Osteocyte (in vitro differentiated cells): ENCODE results near the gene MZT2B. TPM values are rescaled to one million over a fixed set of nuclear protein-coding genes. Genes with fewer than 3 reads are reported as not detected.
"Not testable (repeated sequence)": the region's sequence is repeated elsewhere in the genome, so short reads cannot be mapped to it uniquely, and the experiment has no call there.

Experiments used
- DNase-seq: peaks from one replicate; pipeline ENCODE4 v3.0.0; 2021; ENCODE audit warnings: mixed read lengths; ENCODE audit not compliant: unreplicated experiment; ENCODE audit errors: extremely low spot score
- H3K27ac Mint-ChIP-seq: one replicate; pipeline ENCODE4 v1.8.0; 2021; ENCODE audit warnings: mild to moderate bottlenecking, mixed read lengths; ENCODE audit not compliant: unreplicated experiment
- H3K27me3 Mint-ChIP-seq: one replicate; pipeline ENCODE4 v1.8.0; 2021; ENCODE audit warnings: mixed read lengths; ENCODE audit not compliant: unreplicated experiment
- H3K36me3 Mint-ChIP-seq: one replicate; pipeline ENCODE4 v1.8.0; 2021; ENCODE audit warnings: mixed read lengths; ENCODE audit not compliant: unreplicated experiment
- H3K4me1 Mint-ChIP-seq: one replicate; pipeline ENCODE4 v1.8.0; 2021; ENCODE audit warnings: mixed read lengths; ENCODE audit not compliant: unreplicated experiment
- H3K4me3 Mint-ChIP-seq: one replicate; pipeline ENCODE4 v1.8.0; 2021; ENCODE audit warnings: mild to moderate bottlenecking, moderate library complexity, mixed read lengths; ENCODE audit not compliant: unreplicated experiment
- H3K9me3 Mint-ChIP-seq: one replicate; pipeline ENCODE4 v1.8.0; 2021; ENCODE audit warnings: mixed read lengths; ENCODE audit not compliant: unreplicated experiment
- total RNA-seq: library from RNA; stranded (reverse); gene quantifications from 2 replicates; pipeline ENCODE4 v1.2.1, GENCODE V29; 2021
- TF ChIP-seq, protein P1 (sequence below): fragments of 200-600 bp; sonication (generic); IDR thresholded peaks from 2 replicates; pipeline ENCODE4 v1.5.0; 2021; ENCODE audit warnings: antibody characterized with exemption, mild to moderate bottlenecking, moderate library complexity

The MZT2B gene
- total RNA-seq, 1 donor from 2014 or later: 281 TPM

DNA sequence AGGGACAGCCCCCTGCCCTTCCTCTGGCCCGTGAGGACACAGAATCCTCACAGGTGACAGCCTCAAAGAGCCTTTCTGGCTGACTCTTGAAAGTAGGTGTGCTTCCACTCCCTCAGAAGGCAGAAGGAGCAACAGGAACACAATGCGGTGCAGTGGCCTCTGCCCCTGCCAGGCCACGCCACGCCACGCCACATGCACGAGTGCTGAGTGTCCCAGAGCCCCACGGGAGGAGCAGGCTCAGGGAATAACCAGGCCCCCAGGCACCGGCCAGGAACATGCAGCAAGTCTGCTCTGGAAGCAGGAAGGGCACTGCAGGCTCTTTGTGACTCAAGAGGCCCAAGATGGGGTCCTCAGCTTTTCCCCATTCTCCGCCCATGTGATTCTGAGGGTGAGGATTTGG is 19.1 kb upstream of the MZT2B start:
- peaks cover 25% of the 10 kb centered on the region for H3K36me3 Mint-ChIP-seq
- H3K4me1 Mint-ChIP-seq: no peaks in the 10 kb centered on the region
- no peaks in the 10 kb centered on the region for H3K9me3 Mint-ChIP-seq
- no peaks in the 10 kb centered on the region for H3K27me3 Mint-ChIP-seq
- no peak overlapping the region for H3K4me3 Mint-ChIP-seq
- TF ChIP-seq, protein P1, sequence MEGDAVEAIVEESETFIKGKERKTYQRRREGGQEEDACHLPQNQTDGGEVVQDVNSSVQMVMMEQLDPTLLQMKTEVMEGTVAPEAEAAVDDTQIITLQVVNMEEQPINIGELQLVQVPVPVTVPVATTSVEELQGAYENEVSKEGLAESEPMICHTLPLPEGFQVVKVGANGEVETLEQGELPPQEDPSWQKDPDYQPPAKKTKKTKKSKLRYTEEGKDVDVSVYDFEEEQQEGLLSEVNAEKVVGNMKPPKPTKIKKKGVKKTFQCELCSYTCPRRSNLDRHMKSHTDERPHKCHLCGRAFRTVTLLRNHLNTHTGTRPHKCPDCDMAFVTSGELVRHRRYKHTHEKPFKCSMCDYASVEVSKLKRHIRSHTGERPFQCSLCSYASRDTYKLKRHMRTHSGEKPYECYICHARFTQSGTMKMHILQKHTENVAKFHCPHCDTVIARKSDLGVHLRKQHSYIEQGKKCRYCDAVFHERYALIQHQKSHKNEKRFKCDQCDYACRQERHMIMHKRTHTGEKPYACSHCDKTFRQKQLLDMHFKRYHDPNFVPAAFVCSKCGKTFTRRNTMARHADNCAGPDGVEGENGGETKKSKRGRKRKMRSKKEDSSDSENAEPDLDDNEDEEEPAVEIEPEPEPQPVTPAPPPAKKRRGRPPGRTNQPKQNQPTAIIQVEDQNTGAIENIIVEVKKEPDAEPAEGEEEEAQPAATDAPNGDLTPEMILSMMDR: no peak
- H3K27ac Mint-ChIP-seq: no peak overlapping the region
- DNase-seq: no peak

DNA sequence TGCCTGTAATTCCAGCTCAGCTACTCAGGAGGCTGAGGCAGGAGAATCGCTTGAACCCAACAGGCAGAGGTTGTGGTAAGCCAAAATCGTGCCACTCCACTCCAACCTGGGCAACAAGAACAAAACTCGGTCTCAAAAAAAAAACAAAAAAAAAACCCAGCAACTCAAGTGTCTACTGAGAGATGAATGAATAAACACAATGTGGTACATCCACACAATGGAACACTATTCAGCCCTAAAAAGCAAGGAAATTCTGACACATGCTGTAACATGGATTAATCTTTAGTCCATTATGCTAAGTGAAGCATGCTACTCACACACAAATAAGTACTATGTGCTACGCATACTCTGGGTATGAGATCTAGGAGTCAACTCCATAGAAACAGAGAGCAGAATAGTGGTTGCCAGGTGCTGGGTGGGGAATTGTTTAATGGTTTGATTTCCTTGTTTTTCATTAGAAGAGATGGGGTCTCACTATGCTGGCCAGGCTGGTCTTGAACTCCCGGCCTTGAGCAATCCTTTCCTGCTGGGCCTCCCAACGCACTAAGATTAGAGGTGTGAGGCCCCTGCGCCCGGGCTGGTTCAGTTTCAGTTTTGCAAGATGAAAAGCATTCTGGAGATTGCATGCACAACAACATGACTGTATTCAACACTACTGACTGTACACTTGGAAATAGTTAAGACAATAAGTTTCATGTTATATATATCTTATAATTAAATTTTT is 16.6 kb upstream of the MZT2B start:
- peaks cover 22% of the 10 kb centered on the region for H3K36me3 Mint-ChIP-seq
- H3K9me3 Mint-ChIP-seq: no peaks in the 10 kb centered on the region

DNA sequence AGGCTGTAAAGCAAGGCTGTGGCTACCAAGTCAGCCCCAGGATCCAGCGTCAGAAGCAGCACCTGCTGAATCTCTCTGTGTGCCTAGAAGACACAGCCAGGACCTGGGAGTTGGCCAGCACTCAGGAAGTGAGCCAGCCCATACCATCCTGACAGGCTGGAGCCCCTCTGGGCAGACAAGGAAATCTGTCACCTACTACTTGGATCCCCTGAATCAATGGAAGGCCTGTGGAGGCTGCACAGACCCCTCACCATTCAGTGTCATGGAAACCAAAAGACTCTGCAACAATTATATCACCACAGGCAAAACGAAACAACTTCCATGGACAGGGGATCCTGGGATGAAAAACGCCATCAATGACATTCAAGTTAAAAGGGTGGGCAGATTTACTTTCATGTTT is 15.5 kb upstream of the MZT2B start:
- not testable (repeated sequence) for DNase-seq, H3K4me1 Mint-ChIP-seq, H3K27me3 Mint-ChIP-seq, H3K9me3 Mint-ChIP-seq, H3K4me3 Mint-ChIP-seq, H3K27ac Mint-ChIP-seq
- peaks cover 24% of the 10 kb centered on the region for H3K36me3 Mint-ChIP-seq

More for the DNA sequence above, 16.6 kb upstream of the MZT2B start:
- DNase-seq: no peak
- Mint-ChIP-seq H3K27ac (no peak overlapping the region), H3K4me3 (no peak overlapping the region), H3K4me1 (no peaks in the 10 kb centered on the region), H3K27me3 (no peaks in the 10 kb centered on the region)
- TF ChIP-seq, protein P1: no peak

DNA sequence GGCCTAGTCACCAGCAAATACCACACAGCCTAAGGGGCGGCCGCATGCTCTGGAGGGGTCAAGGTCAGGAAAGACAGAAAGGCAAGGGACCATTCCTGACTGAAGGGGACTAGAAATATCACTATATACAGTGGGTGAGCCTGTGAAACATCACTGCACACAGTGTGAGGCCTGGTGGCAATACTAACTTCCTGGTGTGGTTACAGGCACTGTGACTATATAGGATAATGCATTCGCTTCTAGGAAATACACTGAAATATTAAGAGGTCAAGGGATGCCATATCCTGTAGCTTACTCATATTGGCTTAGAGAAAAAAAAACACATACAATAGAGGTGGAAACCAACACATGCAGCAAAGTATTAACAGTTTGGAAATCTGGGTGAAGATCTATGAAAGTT is 12.9 kb upstream of the MZT2B start:
- H3K27ac Mint-ChIP-seq, H3K27me3 Mint-ChIP-seq, H3K4me3 Mint-ChIP-seq, DNase-seq, H3K4me1 Mint-ChIP-seq, H3K9me3 Mint-ChIP-seq: not testable (repeated sequence)
- H3K36me3 Mint-ChIP-seq: peaks cover 32% of the 10 kb centered on the region

DNA sequence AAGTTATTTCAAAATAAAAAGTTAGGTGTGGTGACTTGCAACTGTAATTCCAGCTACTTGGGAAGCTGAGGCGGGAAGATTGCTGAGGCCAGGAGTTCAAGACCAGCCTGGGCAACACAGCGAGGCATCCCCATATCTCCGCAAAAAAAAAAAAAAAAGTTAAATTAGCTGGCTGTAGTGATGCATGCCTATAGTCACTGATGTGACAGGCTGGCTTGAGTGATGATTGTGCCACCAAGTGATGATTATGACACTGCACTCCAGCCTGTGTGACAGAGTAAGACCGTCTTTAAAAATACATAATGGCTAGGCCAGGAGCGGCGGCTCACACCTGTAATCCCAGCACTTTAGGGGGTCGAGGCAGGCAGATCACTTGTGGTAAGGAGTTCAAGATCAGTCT is 12.2 kb upstream of the MZT2B start:
- no peak overlapping the region for H3K27ac Mint-ChIP-seq
- no peak for DNase-seq
- no peak overlapping the region for H3K4me3 Mint-ChIP-seq
- peaks cover 27% of the 10 kb centered on the region for H3K36me3 Mint-ChIP-seq
- TF ChIP-seq, protein P1: no peak
- no peaks in the 10 kb centered on the region for H3K9me3 Mint-ChIP-seq
- H3K4me1 Mint-ChIP-seq: no peaks in the 10 kb centered on the region
- H3K27me3 Mint-ChIP-seq: no peaks in the 10 kb centered on the region

DNA sequence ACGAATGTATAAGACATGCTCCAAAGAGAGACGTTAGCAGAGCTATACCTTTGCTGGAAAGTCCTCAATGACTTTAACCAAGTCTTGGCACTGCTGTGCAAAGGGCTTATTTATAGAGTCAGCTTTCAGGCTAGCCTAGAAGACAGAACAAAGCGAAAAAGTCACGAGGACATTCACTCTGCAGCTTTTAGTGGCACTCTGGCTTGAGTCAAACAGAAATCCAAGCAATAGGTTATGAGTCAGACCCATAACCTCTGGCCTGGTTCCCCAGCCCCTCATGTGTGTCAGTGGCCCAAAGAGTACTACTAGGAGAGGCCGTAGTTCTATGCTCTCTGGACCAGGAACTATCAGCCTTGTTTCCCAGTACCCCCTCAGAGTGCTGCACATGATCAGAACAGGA is 7.2 kb upstream of the MZT2B start:
- H3K9me3 Mint-ChIP-seq, H3K27me3 Mint-ChIP-seq, H3K4me1 Mint-ChIP-seq, DNase-seq, H3K4me3 Mint-ChIP-seq, H3K27ac Mint-ChIP-seq: not testable (repeated sequence)
- peaks cover 20% of the 10 kb centered on the region for H3K36me3 Mint-ChIP-seq

DNA sequence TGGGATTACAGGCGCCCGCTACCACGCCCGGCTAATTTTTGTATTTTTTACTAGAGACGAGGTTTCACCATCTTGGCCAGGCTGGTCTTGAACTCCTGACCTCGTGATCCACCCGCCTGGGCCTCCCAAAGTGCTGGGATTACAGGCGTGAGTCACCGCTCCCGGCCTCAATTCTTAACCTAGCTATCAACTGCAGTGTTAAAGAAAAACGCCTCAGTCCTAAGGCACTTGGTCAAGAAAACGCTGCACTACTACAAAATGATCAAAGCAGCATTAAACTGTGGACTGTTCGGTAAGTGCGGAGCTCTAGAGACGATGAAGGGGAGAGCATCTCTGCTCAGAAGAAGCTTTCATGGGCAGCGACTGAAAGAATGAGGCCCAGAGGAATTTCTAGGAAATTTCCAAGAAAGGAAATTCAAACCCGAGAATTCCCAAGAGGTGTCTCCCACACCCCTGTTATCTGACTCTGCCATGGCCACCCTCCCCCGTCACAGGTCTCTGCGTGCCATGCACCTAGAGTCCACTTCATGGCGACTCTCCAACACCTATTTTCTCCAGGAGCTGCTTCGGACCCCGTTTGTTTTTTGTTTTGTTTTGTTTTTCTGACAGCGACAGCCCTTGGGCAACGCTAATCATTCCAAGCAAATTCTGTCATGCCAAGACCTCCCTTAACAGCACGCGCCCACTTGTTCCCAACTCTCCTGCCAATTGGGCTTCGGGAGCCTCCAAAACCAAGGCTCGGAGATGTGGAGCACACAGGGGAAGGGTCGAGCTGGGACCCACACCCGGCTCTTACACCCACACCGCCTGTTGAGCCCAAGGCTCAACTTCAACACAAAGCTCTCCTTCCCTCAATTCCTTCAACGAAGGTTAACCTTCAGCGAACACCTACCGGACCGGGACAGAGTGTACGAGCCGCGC is 1.4 kb upstream of the MZT2B start:
- not testable (repeated sequence) for H3K27me3 Mint-ChIP-seq, H3K9me3 Mint-ChIP-seq, DNase-seq, H3K36me3 Mint-ChIP-seq
- peak overlapping the region; percentile 92 for H3K4me3 Mint-ChIP-seq
- peak overlapping the region; percentile 87 for H3K27ac Mint-ChIP-seq
- H3K4me1 Mint-ChIP-seq: peaks cover 25% of the 10 kb centered on the region
